22Rv1 (cell line): Measurements from ENCODE around the gene DESI2.

ENCODE experiments used
- CTCF ChIP-seq: fragments of 450-650 bp; IDR thresholded peaks from 2 replicates; pipeline ENCODE4 v1.5.1; 2017; ENCODE audit warnings: mild to moderate bottlenecking
- ZFX ChIP-seq: fragments of 450-650 bp; IDR thresholded peaks from 2 replicates; pipeline ENCODE4 v1.6.1; 2017; ENCODE audit warnings: antibody characterized with exemption, borderline replicate concordance

GRCh38 chr1:244667797-244668196, 14.9 kb downstream of the DESI2 start:
- TF ChIP-seq CTCF (no peak), ZFX (no peak)
